ENCODE data around the gene ALK.

ALK gene

DNA sequence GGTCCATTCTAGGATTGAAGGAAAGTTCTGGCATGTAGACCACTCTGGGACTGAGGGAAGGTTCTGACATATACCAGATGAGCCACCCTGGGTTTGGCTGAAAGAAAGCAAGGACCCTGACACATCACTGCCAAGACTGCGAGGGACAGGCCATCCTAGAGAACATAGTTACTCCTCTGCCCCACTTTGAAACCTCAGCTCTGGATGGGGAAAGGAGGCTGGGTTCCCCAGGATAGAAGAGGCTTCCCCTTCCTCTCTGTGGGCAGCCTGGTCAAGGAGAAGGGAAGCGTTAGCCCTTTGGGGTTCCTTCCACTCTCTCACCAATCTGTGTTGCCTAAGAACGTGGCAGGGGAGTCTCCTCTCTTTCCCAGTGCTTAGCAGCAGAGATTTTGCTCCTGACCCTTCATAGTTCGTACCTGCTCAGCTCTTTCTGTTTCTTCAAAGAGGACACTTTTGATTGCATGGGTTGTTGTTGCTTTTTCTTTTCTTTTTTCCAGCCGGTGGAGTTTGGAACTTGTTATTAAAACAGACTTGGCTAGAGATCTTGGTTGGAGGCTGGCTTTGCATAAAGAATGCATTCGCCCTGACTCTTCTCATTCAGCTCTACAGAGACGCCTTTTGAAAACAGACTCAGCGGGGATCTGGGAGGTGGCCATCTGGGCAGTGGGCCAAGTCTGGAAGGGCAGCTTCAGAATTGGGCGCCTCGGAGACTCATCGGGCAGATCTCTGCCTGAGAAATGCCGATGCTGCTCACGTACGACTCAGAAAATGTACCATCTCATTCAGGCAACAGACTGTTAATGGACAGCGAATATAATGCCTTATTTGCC is 640.1 kb downstream of the ALK start:
- DNase-seq (ENCODE audit: extremely low read depth, low read depth) = no peak
- TF ChIP-seq, protein P1, sequence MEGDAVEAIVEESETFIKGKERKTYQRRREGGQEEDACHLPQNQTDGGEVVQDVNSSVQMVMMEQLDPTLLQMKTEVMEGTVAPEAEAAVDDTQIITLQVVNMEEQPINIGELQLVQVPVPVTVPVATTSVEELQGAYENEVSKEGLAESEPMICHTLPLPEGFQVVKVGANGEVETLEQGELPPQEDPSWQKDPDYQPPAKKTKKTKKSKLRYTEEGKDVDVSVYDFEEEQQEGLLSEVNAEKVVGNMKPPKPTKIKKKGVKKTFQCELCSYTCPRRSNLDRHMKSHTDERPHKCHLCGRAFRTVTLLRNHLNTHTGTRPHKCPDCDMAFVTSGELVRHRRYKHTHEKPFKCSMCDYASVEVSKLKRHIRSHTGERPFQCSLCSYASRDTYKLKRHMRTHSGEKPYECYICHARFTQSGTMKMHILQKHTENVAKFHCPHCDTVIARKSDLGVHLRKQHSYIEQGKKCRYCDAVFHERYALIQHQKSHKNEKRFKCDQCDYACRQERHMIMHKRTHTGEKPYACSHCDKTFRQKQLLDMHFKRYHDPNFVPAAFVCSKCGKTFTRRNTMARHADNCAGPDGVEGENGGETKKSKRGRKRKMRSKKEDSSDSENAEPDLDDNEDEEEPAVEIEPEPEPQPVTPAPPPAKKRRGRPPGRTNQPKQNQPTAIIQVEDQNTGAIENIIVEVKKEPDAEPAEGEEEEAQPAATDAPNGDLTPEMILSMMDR (IDR thresholded peaks at IDR 0.05; ENCODE audit: low read depth, low read length) = no peak

DNA sequence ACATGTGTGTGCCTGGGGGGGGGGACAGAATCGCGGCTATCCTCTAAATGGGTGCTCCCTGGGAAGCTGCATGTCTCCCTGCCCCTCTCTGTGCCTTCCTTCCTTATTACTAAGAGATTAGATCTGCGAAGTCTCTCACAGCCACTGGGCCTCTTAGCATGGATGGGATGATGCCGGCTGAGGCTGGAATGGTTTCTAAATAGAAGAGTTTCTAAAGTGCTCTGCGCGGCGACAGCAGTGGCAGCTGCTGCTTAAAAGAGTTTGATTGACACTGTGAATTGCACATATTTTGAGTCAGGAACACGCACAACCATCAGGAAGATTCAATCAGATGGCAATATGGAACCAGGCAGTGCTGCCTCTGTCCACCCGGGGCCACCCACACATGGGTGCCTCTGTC is 642.4 kb downstream of the ALK start:
- no peak for DNase-seq (ENCODE audit: extremely low read depth, low read depth)
- TF ChIP-seq, protein P1 (IDR thresholded peaks at IDR 0.05; ENCODE audit: low read depth, low read length) = no peak

DNA sequence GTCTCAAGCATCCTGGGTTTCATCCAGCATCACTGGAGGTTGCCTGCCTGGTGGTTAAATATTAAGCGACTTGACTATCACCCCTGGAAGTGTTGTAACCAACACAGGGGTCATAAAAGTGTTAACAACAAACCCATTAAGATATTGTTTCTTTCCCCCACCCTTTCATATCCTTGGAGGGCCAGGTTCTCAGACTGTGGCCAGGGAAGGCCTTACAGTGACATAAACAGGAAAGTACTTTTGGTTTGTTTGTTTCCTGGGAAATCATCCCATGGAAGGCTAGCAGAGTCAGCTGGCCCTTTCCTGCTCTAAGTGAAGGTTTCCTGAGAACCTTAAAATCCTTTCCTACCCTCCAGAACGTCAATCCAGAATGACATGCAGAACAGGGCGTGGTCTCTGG is 645.2 kb downstream of the ALK start:
- TF ChIP-seq, protein P1 (IDR thresholded peaks at IDR 0.05; ENCODE audit: low read depth, low read length) = no peak
- no peak for DNase-seq (ENCODE audit: extremely low read depth, low read depth)

DNA sequence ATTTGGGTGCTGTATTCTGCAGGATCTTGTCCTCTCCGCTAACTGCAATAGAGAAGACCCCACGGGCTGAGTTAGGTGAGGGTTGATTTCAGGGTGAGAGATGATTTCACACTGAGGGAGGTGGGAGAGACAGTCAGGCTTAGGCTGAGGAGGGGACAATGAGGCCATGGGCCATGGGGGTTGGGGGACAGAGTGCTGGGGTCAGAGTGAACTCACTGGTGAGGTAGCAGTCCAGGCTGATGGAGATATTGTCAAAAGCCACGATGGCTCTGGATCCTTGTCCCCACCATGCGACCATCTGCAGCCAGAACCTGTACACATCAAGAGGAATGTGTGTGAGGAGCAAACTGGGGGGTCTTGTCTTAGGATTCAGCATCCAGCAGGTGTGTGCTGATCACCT is 646.2 kb downstream of the ALK start:
- DNase-seq (ENCODE audit: extremely low read depth, low read depth) = no peak
- TF ChIP-seq, protein P1 (IDR thresholded peaks at IDR 0.05; ENCODE audit: low read depth, low read length) = no peak

DNA sequence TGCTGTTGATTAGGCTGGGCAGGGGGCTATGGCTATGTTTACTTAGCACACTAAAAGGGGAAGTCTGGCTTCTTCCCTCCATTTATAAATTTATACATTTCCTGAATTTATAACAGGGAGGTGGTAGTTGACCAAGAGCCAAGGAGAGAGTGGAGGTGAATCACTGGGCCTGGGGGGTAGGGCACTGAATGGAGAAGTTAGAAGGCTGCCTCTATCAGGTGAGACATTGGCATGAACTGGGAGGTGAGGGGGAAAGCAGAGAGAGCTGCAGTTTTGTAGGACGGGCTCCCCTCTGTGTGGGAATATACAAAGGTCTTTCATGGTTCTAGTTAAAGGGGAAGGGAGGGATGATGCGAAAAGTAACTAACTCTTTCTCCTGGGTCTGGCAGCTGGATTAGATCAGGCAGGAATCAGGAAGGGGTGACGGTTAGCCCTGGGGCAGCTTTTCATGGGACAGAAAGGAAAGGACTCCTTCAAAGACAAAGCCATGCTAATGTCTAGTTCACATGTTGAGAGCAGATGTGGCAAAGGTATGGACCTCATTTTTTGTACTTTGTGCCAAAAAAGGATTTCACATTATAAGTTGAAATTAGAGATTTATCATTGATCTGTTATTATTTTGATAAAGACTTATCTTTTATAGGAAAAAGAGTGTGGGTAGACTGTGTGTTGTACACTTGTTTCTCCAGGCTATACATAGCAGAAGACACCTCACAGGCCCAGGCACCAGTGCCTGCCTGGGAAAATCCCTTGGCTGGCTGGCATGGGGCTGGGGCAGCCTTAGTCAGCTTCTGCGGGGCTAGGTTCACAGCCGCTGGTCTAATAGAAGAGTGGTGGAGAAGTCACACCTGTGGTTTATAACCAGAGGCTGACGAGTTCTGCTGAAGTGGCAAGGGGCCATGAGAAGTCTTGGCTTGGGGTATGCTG is 647.4 kb downstream of the ALK start:
- no peak for DNase-seq (ENCODE audit: extremely low read depth, low read depth)
- TF ChIP-seq, protein P1 (IDR thresholded peaks at IDR 0.05; ENCODE audit: low read depth, low read length) = no peak

DNA sequence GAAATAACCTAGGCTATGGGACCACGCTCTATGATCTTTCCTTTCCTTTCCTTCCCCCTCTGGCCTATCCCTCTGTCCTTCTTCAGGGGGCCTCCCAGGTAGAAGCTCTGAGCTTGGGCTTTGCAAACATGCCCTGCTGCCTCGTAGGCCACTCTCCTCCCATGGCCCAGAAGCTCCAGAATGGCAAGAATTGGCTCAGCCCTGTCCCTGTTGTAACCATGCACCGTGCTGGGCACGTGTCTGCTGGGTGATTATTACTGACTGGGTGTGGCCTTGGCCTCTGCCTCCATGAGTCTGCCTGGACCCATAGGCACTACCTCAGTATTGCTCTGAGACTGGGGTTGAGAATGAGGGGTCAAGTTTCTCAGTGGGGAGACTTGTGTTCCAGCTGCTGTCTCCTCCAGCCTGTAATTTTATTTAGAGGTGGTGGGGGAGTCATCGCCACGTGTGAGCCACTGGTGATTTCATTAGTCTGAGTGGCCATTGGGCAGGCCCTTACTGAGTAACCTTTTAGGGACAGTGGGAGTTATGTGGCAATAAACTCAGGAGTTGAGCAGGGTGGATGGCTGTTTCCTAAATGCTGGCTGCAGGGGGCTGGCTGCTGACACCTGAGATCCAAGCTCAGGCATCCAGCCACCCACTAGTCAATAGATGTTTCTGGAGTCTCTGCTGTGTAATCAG is 648.2 kb downstream of the ALK start:
- TF ChIP-seq, protein P1 (IDR thresholded peaks at IDR 0.05; ENCODE audit: low read depth, low read length) = no peak
- DNase-seq (ENCODE audit: extremely low read depth, low read depth) = no peak

All from AG09319 (cell line).